Measurements from ENCODE around the gene SIGLEC9.

Gene SIGLEC9

DNA sequence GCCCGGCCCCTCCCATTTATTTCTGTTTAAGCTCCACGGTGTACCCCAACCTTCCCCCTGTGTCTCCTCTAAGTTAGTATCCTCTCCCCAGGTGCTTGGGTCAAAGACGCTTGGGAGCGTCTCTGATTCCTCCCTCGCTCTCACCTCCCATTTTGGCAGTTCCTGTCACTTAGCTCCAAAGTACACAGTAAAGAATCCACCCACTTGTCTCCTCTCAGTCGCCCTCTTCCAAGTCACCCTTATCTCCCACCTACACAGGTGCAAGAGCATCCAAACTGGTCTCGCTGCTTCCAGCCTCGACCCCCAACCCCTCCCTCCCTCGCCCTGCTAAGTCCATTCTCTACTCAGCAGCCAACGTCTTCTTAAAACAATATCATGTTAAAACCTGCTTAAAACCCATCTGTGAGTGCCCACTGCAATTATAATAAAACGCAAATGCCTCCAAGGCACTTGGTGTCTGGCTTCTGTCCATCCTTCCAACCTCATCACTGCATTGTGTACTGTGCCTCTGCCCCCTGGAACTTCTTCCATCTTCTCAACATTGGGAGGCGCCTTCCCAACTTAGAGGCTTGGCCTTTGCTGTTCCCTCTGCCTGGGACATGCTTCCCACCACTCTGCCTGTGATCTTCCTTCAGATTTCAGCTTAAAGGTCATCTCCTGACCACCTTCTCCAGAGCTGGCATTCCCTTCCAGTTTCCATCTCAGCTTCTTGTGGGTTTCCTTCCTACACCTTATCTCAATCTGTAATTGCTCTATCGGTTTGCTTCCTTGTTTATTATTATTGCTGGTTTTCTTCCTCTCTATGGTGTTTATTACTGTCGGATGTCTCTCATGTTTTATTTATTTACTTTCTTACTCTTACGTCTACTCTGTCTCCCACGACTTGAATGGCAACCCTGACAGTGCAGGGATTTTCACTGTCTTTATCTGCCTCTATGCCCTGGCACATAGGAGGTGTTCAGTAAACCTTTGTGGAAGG is 32.5 kb upstream of the SIGLEC9 start:
- Histone ChIP-seq H3K9me3 (ENCODE audit: control insufficient read depth, insufficient read depth, low read depth, low read length) (no peaks in the 10 kb centered on the region), H3K36me3 (ENCODE audit: control insufficient read depth in 2 of 2, insufficient read depth in 1 of 2, low read length in 2 of 2) (no peaks in the 10 kb centered on the region; a peak in 1 of 3 replicates), H3K4me3 (ENCODE audit: low read depth, low read length) (no peak overlapping the region), H3K4me1 (ENCODE audit: control insufficient read depth, insufficient read depth, low read length) (peaks cover 15% of the 10 kb centered on the region), H3K27ac (ENCODE audit: extremely low read depth, low read depth, low read length) (peak overlapping the region; percentile 50)
- ChIA-PET CTCF (interaction anchor here (0.6 to 7.0 kb wide), 5 partner anchors 9 to 257 kb away, joined by 3 to 177 read pairs (median 3); partner anchors contain the start of gene KLK10), POLR2A (no interaction called here)
- TF ChIP-seq ZNF664 (tag by site-specific recombination; IDR thresholded peaks at IDR 0.05) (peak; percentile 28; the same call in 1 of the 2 replicates), ZNF76 (tag by site-specific recombination; IDR thresholded peaks at IDR 0.05; ENCODE audit: borderline replicate concordance, low read depth) (no peak), ZNF140 (tag by site-specific recombination; IDR thresholded peaks at IDR 0.05) (no peak), ZNF837 (tag by site-specific recombination; IDR thresholded peaks at IDR 0.05) (no peak), PRDM4 (tag by site-specific recombination; IDR thresholded peaks at IDR 0.05) (0 out of 2 replicates have a peak, but pooled peaks have one; percentile 42), ZXDB (tag by site-specific recombination; IDR thresholded peaks at IDR 0.05) (0 out of 2 replicates have a peak, but pooled peaks have one; percentile 36), SP7 (tag by site-specific recombination; IDR thresholded peaks at IDR 0.05) (peak; percentile 42; the same call in 1 of the 2 replicates), GLI2 (tag by site-specific recombination; IDR thresholded peaks at IDR 0.05; ENCODE audit: borderline replicate concordance, low read depth) (no peak), ZNF311 (tag by site-specific recombination; IDR thresholded peaks at IDR 0.05; ENCODE audit: borderline replicate concordance) (no peak), ZFHX2 (tag by site-specific recombination; conservative IDR thresholded peaks at IDR 0.05) (peak; percentile 86), WT1 (tag by site-specific recombination; IDR thresholded peaks at IDR 0.05) (no peak), EGR2 (tag by site-specific recombination; IDR thresholded peaks at IDR 0.05; ENCODE audit: low read depth) (peak; percentile 90), ZNF354C (tag by site-specific recombination; IDR thresholded peaks at IDR 0.05; ENCODE audit: borderline replicate concordance, low read depth) (no peak), ZBTB17 (tag by site-specific recombination; IDR thresholded peaks at IDR 0.05) (peak; percentile 35; the same call in 1 of the 2 replicates), KLF16 (tag by site-specific recombination; IDR thresholded peaks at IDR 0.05) (no peak), GLIS1 (tag by site-specific recombination; IDR thresholded peaks at IDR 0.05) (peak; percentile 60), TRIM28 (IDR thresholded peaks at IDR 0.05; ENCODE audit: borderline replicate concordance, low read length) (no peak), KLF8 (tag by site-specific recombination; IDR thresholded peaks at IDR 0.05) (no peak), FEZF1 (tag by site-specific recombination; IDR thresholded peaks at IDR 0.05) (peak; percentile 67), ZNF692 (tag by site-specific recombination; IDR thresholded peaks at IDR 0.05) (no peak), ZNF660 (tag by site-specific recombination; IDR thresholded peaks at IDR 0.05) (no peak), ZNF530 (tag by site-specific recombination; IDR thresholded peaks at IDR 0.05; ENCODE audit: low read depth) (no peak), ZNF555 (tag by site-specific recombination; conservative IDR thresholded peaks at IDR 0.05) (no peak)
- TF ChIP-seq, protein P1, sequence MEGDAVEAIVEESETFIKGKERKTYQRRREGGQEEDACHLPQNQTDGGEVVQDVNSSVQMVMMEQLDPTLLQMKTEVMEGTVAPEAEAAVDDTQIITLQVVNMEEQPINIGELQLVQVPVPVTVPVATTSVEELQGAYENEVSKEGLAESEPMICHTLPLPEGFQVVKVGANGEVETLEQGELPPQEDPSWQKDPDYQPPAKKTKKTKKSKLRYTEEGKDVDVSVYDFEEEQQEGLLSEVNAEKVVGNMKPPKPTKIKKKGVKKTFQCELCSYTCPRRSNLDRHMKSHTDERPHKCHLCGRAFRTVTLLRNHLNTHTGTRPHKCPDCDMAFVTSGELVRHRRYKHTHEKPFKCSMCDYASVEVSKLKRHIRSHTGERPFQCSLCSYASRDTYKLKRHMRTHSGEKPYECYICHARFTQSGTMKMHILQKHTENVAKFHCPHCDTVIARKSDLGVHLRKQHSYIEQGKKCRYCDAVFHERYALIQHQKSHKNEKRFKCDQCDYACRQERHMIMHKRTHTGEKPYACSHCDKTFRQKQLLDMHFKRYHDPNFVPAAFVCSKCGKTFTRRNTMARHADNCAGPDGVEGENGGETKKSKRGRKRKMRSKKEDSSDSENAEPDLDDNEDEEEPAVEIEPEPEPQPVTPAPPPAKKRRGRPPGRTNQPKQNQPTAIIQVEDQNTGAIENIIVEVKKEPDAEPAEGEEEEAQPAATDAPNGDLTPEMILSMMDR (tag by site-specific recombination; IDR thresholded peaks at IDR 0.05) = no peak
- TF ChIP-seq, protein P2, sequence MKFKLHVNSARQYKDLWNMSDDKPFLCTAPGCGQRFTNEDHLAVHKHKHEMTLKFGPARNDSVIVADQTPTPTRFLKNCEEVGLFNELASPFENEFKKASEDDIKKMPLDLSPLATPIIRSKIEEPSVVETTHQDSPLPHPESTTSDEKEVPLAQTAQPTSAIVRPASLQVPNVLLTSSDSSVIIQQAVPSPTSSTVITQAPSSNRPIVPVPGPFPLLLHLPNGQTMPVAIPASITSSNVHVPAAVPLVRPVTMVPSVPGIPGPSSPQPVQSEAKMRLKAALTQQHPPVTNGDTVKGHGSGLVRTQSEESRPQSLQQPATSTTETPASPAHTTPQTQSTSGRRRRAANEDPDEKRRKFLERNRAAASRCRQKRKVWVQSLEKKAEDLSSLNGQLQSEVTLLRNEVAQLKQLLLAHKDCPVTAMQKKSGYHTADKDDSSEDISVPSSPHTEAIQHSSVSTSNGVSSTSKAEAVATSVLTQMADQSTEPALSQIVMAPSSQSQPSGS (tag by site-specific recombination; IDR thresholded peaks at IDR 0.05; ENCODE audit: low read depth) = no peak
- TF ChIP-seq, protein P3, sequence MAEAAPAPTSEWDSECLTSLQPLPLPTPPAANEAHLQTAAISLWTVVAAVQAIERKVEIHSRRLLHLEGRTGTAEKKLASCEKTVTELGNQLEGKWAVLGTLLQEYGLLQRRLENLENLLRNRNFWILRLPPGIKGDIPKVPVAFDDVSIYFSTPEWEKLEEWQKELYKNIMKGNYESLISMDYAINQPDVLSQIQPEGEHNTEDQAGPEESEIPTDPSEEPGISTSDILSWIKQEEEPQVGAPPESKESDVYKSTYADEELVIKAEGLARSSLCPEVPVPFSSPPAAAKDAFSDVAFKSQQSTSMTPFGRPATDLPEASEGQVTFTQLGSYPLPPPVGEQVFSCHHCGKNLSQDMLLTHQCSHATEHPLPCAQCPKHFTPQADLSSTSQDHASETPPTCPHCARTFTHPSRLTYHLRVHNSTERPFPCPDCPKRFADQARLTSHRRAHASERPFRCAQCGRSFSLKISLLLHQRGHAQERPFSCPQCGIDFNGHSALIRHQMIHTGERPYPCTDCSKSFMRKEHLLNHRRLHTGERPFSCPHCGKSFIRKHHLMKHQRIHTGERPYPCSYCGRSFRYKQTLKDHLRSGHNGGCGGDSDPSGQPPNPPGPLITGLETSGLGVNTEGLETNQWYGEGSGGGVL (tag by site-specific recombination; IDR thresholded peaks at IDR 0.05) = 0 out of 2 replicates have a peak, but pooled peaks have one; percentile 37
- TF ChIP-seq, protein P4, sequence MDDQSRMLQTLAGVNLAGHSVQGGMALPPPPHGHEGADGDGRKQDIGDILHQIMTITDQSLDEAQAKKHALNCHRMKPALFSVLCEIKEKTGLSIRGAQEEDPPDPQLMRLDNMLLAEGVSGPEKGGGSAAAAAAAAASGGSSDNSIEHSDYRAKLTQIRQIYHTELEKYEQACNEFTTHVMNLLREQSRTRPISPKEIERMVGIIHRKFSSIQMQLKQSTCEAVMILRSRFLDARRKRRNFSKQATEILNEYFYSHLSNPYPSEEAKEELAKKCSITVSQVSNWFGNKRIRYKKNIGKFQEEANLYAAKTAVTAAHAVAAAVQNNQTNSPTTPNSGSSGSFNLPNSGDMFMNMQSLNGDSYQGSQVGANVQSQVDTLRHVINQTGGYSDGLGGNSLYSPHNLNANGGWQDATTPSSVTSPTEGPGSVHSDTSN (CRISPR knock-in tag; IDR thresholded peaks at IDR 0.05) = no peak

All from HEK293 (cell line).